ENCODE data around the gene SLC51A.

The SLC51A gene

GRCh38 chr3:196273655-196274054, 57.3 kb downstream of the SLC51A start:
- peaks cover 8% of the 10 kb centered on the region for H3K36me3 ChIP-seq (ENCODE audit: control insufficient read depth, insufficient read depth, low read length)
- no peak overlapping the region for H3K27ac ChIP-seq (ENCODE audit: low read depth, low read length)
- H3K4me3 ChIP-seq (ENCODE audit: low read length), result no peak overlapping the region
- H3K4me1 ChIP-seq (ENCODE audit: control insufficient read depth, insufficient read depth, low read length), result no peaks in the 10 kb centered on the region
- H3K9ac ChIP-seq (ENCODE audit: low read length), result no peak overlapping the region
- no peaks in the 10 kb centered on the region for H3K27me3 ChIP-seq (ENCODE audit: control insufficient read depth, insufficient read depth, low read length)

DNA sequence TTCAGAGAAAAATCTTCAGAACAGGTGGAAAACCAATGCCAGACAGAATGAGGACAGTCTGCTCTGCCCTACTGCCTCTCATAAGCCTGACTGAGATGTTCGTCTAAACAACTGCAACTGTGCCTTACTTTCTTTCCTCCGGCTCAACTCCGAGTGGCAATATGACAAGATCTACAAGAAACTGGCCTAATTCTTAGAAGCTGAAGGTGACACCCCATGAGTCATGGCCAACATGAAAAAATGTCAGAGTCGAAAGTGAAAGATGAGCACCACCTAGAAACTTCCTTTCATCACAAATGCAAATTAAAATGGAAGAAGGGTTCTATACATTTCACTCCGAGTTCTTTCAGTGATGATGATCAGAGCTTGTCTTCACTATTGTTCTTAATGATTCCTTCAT, 58.3 kb downstream of the SLC51A start:
- Histone ChIP-seq H3K4me3 (ENCODE audit: low read length) (no peak overlapping the region), H3K27me3 (ENCODE audit: control insufficient read depth, insufficient read depth, low read length) (no peaks in the 10 kb centered on the region), H3K36me3 (ENCODE audit: control insufficient read depth, insufficient read depth, low read length) (peaks cover 8% of the 10 kb centered on the region), H3K4me1 (ENCODE audit: control insufficient read depth, insufficient read depth, low read length) (no peaks in the 10 kb centered on the region), H3K27ac (ENCODE audit: low read depth, low read length) (no peak overlapping the region), H3K9ac (ENCODE audit: low read length) (no peak overlapping the region)

DNA sequence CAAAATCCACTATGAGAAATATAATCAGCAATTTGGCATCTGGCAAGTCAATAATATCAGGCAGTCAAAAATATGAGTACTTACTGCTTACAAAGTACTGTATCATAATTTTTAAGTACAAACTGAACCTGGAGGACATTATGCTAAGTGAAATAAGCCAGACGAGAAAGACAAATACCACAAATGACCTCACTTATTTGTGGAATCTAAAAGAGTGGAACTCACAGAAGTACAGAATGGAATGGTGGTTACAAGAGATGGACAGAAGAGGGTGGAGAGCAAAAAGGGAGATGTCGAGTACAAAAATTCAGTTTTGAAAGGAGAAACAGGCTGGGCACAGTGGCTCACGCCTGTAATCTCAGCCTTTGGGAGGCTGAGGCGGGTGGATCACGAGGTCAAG, 58.8 kb downstream of the SLC51A start:
- H3K36me3 ChIP-seq (ENCODE audit: control insufficient read depth, insufficient read depth, low read length), result peaks cover 8% of the 10 kb centered on the region
- no peaks in the 10 kb centered on the region for H3K27me3 ChIP-seq (ENCODE audit: control insufficient read depth, insufficient read depth, low read length)
- H3K4me1 ChIP-seq (ENCODE audit: control insufficient read depth, insufficient read depth, low read length), result no peaks in the 10 kb centered on the region
- H3K9ac ChIP-seq (ENCODE audit: low read length), result no peak overlapping the region
- no peak overlapping the region for H3K4me3 ChIP-seq (ENCODE audit: low read length)
- no peak overlapping the region for H3K27ac ChIP-seq (ENCODE audit: low read depth, low read length)

- Histone ChIP-seq H3K4me3 (ENCODE audit: low read length) (no peak overlapping the region), H3K9ac (ENCODE audit: low read length) (no peak overlapping the region), H3K36me3 (ENCODE audit: control insufficient read depth, insufficient read depth, low read length) (no peaks in the 10 kb centered on the region), H3K4me1 (ENCODE audit: control insufficient read depth, insufficient read depth, low read length) (no peaks in the 10 kb centered on the region), H3K27me3 (ENCODE audit: control insufficient read depth, insufficient read depth, low read length) (no peaks in the 10 kb centered on the region), H3K27ac (ENCODE audit: low read depth, low read length) (no peak overlapping the region)
These were observed 64.5 kb downstream of the SLC51A start for GRCh38 chr3:196280689-196281440.

DNA sequence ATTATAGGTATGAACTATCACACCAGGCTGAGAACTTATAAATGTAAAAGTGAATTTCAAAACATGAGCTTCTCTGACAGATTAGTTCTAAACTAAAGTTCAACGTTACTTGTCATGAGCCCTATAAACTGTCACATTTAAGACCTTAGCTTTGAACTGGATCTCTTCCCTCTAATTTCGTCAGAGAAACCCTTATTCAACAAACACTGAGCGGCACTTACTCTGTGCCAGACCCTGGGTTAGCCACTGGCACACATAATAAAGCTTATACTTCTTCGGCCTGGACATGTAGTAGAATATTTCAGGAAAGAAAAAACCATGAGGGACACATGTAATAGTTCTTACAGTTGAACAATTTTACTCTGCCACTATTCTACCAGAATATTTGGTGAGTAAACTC, 65.6 kb downstream of the SLC51A start:
- Histone ChIP-seq H3K27ac (ENCODE audit: low read depth, low read length) (no peak overlapping the region), H3K4me1 (ENCODE audit: control insufficient read depth, insufficient read depth, low read length) (peaks cover 4% of the 10 kb centered on the region), H3K36me3 (ENCODE audit: control insufficient read depth, insufficient read depth, low read length) (no peaks in the 10 kb centered on the region), H3K9ac (ENCODE audit: low read length) (no peak overlapping the region), H3K27me3 (ENCODE audit: control insufficient read depth, insufficient read depth, low read length) (no peaks in the 10 kb centered on the region), H3K4me3 (ENCODE audit: low read length) (no peak overlapping the region)
